GM23338 (cell line): ENCODE data around the gene SH3BGRL.

Experiments used
- CREB1 ChIP-seq: fragments of 250-450 bp; sonication (Bioruptor Pico); IDR thresholded peaks from 2 replicates; pipeline ENCODE4 v1.5.0; 2020; ENCODE audit warnings: low read depth, mild to moderate bottlenecking, moderate library complexity
- EZH2 ChIP-seq: fragments of 200-600 bp; sonication (generic); IDR thresholded peaks from one replicate; pipeline ENCODE4 v1.8.0; 2017; ENCODE audit warnings: antibody characterized with exemption, mild to moderate bottlenecking, low read depth; ENCODE audit not compliant: unreplicated experiment
- EZH2phosphoT487 ChIP-seq: fragments of 200-600 bp; sonication (generic); IDR thresholded peaks from one replicate; pipeline ENCODE4 v1.8.1; 2018; ENCODE audit warnings: antibody characterized with exemption; ENCODE audit not compliant: unreplicated experiment
- JUNB ChIP-seq: IDR thresholded peaks from one replicate; pipeline ENCODE4 v1.6.1; 2016; ENCODE audit warnings: antibody characterized with exemption; ENCODE audit not compliant: unreplicated experiment
- NANOG ChIP-seq: IDR thresholded peaks from 2 replicates; pipeline ENCODE4 v1.6.1; 2016; ENCODE audit warnings: antibody characterized with exemption, borderline replicate concordance
- POLR2AphosphoS5 ChIP-seq: IDR thresholded peaks from 2 replicates; pipeline ENCODE4 v1.6.1; 2016; ENCODE audit warnings: antibody characterized with exemption, low read depth
- STAT1 ChIP-seq: IDR thresholded peaks from one replicate; pipeline ENCODE4 v1.6.1; 2016; ENCODE audit warnings: antibody characterized with exemption; ENCODE audit not compliant: unreplicated experiment
- ZNF114 ChIP-seq: fragments of 250-450 bp; sonication (Bioruptor Pico); IDR thresholded peaks from 2 replicates; pipeline ENCODE4 v1.5.0; 2020; ENCODE audit warnings: mild to moderate bottlenecking, moderate library complexity
- ZNF331 ChIP-seq: fragments of 250-450 bp; sonication (Bioruptor Pico); IDR thresholded peaks from 2 replicates; pipeline ENCODE4 v1.5.0; 2020; ENCODE audit warnings: low read depth, mild to moderate bottlenecking, moderate library complexity
- TF ChIP-seq, protein P1 (sequence below), 2 experiments: fragments of 200-600 bp in 1 of 2; sonication (generic) in 1 of 2; conservative IDR thresholded peaks; 2 replicates each; pipeline versions ENCODE4 v1.5.1 to v1.6.1; 2016 to 2017; ENCODE audit warnings: antibody characterized with exemption in 2 of 2, low read depth in 2 of 2, mild to moderate bottlenecking in 2 of 2, moderate library complexity in 1 of 2
- TF ChIP-seq, protein P2 (sequence below): IDR thresholded peaks from one replicate; pipeline ENCODE4 v1.6.1; 2018; ENCODE audit warnings: antibody characterized with exemption; ENCODE audit not compliant: unreplicated experiment
- TF ChIP-seq, protein P3 (sequence below): IDR thresholded peaks from 2 replicates; pipeline ENCODE4 v1.6.1; 2016; ENCODE audit warnings: antibody characterized with exemption
- TF ChIP-seq, protein P4 (sequence below): fragments of 250-450 bp; sonication (Bioruptor Pico); IDR thresholded peaks from 2 replicates; pipeline ENCODE4 v1.5.0; 2020; ENCODE audit warnings: mild to moderate bottlenecking, moderate library complexity

DNA sequence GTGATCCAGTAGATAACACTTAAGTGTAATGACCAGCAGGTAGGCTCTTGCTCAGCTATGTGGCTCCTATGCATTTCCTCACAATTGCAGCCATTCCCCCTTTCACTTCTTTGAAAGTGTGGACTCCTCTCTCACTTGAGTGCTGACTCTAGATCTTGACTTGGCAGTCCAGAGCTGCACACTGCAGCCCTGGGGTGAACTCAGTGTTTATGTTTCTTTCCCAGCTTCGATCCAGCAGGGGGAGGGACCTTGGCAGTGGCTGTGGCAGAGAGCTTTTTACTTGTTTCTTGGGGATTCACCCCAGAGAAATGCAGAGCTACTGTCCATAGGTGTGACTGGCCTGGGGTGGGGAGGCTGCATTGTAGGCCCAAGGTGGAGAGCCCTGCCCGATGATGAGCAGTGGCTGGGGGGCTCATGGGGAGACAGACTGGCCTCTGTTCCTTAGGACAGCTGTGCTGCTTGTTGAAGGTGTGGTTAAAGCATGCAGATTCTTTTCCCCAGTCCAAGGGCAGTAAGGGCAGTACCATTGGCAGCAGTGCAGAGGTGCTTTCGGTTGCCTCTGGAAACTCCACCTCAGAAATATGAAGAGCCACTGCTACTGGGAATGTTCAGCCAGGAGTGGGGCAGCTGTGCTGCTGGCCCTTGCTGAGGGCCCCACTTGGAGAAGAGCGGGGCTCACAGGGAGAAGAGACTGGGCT is 134.7 kb downstream of the SH3BGRL start:
- TF ChIP-seq POLR2AphosphoS5 (no peak), EZH2 (no peak), EZH2phosphoT487 (no peak), CREB1 (no peak), JUNB (no peak), ZNF331 (no peak), ZNF114 (CRISPR knock-in tag) (no peak), NANOG (no peak), STAT1 (no peak)
- TF ChIP-seq, protein P1, sequence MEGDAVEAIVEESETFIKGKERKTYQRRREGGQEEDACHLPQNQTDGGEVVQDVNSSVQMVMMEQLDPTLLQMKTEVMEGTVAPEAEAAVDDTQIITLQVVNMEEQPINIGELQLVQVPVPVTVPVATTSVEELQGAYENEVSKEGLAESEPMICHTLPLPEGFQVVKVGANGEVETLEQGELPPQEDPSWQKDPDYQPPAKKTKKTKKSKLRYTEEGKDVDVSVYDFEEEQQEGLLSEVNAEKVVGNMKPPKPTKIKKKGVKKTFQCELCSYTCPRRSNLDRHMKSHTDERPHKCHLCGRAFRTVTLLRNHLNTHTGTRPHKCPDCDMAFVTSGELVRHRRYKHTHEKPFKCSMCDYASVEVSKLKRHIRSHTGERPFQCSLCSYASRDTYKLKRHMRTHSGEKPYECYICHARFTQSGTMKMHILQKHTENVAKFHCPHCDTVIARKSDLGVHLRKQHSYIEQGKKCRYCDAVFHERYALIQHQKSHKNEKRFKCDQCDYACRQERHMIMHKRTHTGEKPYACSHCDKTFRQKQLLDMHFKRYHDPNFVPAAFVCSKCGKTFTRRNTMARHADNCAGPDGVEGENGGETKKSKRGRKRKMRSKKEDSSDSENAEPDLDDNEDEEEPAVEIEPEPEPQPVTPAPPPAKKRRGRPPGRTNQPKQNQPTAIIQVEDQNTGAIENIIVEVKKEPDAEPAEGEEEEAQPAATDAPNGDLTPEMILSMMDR (conservative IDR thresholded peaks at IDR 0.05; ENCODE audit: low read depth in 2 of 2), result no peak
- TF ChIP-seq, protein P2, sequence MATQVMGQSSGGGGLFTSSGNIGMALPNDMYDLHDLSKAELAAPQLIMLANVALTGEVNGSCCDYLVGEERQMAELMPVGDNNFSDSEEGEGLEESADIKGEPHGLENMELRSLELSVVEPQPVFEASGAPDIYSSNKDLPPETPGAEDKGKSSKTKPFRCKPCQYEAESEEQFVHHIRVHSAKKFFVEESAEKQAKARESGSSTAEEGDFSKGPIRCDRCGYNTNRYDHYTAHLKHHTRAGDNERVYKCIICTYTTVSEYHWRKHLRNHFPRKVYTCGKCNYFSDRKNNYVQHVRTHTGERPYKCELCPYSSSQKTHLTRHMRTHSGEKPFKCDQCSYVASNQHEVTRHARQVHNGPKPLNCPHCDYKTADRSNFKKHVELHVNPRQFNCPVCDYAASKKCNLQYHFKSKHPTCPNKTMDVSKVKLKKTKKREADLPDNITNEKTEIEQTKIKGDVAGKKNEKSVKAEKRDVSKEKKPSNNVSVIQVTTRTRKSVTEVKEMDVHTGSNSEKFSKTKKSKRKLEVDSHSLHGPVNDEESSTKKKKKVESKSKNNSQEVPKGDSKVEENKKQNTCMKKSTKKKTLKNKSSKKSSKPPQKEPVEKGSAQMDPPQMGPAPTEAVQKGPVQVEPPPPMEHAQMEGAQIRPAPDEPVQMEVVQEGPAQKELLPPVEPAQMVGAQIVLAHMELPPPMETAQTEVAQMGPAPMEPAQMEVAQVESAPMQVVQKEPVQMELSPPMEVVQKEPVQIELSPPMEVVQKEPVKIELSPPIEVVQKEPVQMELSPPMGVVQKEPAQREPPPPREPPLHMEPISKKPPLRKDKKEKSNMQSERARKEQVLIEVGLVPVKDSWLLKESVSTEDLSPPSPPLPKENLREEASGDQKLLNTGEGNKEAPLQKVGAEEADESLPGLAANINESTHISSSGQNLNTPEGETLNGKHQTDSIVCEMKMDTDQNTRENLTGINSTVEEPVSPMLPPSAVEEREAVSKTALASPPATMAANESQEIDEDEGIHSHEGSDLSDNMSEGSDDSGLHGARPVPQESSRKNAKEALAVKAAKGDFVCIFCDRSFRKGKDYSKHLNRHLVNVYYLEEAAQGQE, result no peak
- TF ChIP-seq, protein P3, sequence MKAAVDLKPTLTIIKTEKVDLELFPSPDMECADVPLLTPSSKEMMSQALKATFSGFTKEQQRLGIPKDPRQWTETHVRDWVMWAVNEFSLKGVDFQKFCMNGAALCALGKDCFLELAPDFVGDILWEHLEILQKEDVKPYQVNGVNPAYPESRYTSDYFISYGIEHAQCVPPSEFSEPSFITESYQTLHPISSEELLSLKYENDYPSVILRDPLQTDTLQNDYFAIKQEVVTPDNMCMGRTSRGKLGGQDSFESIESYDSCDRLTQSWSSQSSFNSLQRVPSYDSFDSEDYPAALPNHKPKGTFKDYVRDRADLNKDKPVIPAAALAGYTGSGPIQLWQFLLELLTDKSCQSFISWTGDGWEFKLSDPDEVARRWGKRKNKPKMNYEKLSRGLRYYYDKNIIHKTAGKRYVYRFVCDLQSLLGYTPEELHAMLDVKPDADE, result no peak
- TF ChIP-seq, protein P4, sequence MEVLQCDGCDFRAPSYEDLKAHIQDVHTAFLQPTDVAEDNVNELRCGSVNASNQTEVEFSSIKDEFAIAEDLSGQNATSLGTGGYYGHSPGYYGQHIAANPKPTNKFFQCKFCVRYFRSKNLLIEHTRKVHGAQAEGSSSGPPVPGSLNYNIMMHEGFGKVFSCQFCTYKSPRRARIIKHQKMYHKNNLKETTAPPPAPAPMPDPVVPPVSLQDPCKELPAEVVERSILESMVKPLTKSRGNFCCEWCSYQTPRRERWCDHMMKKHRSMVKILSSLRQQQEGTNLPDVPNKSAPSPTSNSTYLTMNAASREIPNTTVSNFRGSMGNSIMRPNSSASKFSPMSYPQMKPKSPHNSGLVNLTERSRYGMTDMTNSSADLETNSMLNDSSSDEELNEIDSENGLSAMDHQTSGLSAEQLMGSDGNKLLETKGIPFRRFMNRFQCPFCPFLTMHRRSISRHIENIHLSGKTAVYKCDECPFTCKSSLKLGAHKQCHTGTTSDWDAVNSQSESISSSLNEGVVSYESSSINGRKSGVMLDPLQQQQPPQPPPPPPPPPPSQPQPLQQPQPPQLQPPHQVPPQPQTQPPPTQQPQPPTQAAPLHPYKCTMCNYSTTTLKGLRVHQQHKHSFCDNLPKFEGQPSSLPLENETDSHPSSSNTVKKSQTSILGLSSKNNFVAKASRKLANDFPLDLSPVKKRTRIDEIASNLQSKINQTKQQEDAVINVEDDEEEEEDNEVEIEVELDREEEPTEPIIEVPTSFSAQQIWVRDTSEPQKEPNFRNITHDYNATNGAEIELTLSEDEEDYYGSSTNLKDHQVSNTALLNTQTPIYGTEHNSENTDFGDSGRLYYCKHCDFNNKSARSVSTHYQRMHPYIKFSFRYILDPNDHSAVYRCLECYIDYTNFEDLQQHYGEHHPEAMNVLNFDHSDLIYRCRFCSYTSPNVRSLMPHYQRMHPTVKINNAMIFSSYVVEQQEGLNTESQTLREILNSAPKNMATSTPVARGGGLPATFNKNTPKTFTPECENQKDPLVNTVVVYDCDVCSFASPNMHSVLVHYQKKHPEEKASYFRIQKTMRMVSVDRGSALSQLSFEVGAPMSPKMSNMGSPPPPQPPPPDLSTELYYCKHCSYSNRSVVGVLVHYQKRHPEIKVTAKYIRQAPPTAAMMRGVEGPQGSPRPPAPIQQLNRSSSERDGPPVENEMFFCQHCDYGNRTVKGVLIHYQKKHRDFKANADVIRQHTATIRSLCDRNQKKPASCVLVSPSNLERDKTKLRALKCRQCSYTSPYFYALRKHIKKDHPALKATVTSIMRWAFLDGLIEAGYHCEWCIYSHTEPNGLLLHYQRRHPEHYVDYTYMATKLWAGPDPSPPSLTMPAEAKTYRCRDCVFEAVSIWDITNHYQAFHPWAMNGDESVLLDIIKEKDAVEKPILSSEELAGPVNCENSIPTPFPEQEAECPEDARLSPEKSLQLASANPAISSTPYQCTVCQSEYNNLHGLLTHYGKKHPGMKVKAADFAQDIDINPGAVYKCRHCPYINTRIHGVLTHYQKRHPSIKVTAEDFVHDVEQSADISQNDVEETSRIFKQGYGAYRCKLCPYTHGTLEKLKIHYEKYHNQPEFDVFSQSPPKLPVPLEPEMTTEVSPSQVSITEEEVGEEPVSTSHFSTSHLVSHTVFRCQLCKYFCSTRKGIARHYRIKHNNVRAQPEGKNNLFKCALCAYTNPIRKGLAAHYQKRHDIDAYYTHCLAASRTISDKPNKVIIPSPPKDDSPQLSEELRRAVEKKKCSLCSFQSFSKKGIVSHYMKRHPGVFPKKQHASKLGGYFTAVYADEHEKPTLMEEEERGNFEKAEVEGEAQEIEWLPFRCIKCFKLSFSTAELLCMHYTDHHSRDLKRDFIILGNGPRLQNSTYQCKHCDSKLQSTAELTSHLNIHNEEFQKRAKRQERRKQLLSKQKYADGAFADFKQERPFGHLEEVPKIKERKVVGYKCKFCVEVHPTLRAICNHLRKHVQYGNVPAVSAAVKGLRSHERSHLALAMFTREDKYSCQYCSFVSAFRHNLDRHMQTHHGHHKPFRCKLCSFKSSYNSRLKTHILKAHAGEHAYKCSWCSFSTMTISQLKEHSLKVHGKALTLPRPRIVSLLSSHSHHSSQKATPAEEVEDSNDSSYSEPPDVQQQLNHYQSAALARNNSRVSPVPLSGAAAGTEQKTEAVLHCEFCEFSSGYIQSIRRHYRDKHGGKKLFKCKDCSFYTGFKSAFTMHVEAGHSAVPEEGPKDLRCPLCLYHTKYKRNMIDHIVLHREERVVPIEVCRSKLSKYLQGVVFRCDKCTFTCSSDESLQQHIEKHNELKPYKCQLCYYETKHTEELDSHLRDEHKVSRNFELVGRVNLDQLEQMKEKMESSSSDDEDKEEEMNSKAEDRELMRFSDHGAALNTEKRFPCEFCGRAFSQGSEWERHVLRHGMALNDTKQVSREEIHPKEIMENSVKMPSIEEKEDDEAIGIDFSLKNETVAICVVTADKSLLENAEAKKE (CRISPR knock-in tag), result no peak
